Neutrophil (primary cell): ENCODE measurements around the gene DAZL.
A peak's percentile ranks its signal among the peaks of the same experiment; 100 is the strongest.

Experiments used
- H3K27ac ChIP-seq: fragments of 200-600 bp; sonication (generic); 2 replicates; pipeline ENCODE4 v1.5.1; 2016; ENCODE audit warnings: mild to moderate bottlenecking, moderate library complexity
- H3K27me3 ChIP-seq: fragments of 200-600 bp; sonication (generic); 2 replicates; pipeline ENCODE4 v1.6.0; 2016; ENCODE audit warnings: mild to moderate bottlenecking
- H3K36me3 ChIP-seq: fragments of 200-600 bp; sonication (generic); 2 replicates; pipeline ENCODE4 v1.5.1; 2017
- H3K4me1 ChIP-seq, 2 experiments: fragments of 200-600 bp in 1 of 2; sonication (generic) in 1 of 2; 1 replicate in 1 of 2; 2 replicates in 1 of 2; pipeline versions ENCODE4 v1.5.1 to v1.6.1; 2013 to 2016; ENCODE audit warnings: low read depth in 1 of 2, low read length in 1 of 2, mild to moderate bottlenecking in 1 of 2, moderate library complexity in 1 of 2; ENCODE audit not compliant: control insufficient read depth in 1 of 2, insufficient read depth in 1 of 2
- H3K4me3 ChIP-seq, 2 experiments: fragments of 200-600 bp in 1 of 2; sonication (generic) in 1 of 2; 1 replicate in 1 of 2; 2 replicates in 1 of 2; pipeline ENCODE4 v1.5.1; 2013 to 2016; ENCODE audit warnings: low read depth in 1 of 2, low read length in 1 of 2, mild to moderate bottlenecking in 1 of 2, moderate library complexity in 1 of 2
- H3K9me3 ChIP-seq: fragments of 200-600 bp; sonication (generic); 2 replicates; pipeline ENCODE4 v1.5.1; 2016
- TF ChIP-seq, protein P1 (sequence below): fragments of 200-600 bp; sonication (generic); IDR thresholded peaks from 2 replicates; pipeline ENCODE4 v1.5.1; 2016; ENCODE audit warnings: antibody characterized with exemption

DAZL gene

DNA sequence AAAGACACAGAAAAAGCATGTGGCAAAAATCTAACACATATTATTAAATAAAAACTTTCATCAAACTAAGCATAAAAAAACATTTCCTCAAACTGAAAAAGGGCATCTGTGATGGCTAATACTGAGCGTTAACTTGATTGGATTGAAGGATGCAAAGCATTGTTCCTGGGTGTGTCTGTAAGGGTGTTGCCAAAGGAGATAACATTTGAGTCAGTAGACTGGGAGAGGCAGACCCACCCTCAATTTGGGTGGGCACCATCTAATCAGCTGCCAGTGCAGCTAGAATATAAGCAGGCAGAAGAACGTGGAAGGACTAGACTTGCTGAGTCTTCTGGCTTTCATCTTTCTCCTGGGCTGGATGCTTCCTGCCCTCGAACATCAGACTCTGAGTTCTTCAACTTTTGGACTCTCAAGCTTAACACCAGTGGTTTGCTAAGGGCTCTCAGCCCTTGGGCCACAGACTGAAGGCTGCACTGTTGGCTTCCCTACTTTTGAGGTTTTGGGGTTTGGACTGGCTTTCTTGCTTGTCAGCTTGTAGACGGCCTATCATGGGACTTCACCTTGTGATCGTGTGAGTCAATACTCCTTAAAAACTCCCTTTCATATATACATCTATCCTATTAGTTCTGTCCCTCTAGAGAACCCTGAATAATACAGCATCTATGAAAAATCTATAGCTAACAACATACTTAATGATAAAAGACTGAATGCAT, 45.4 kb downstream of the DAZL start:
- Histone ChIP-seq H3K4me3 (no peak overlapping the region), H3K27ac (no peak overlapping the region)

DNA sequence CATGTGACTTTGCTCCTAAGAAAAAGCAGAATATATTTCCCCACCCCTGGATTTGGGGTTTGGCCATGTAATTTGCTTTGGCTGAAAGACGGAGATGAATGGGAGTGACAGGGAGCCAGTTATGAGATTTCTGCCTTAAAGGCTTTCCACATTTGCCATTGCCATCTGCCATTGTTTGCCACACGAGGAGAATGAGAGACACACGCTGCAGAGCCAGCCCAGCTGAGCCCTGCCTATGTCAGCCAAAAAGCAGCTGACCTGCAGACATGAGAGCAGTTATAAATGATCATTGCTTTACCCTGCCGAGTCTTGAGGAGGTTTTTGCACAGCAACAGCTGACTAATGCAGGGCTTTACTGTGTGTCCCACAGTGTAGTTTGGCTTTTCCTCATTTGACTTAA, 51.1 kb downstream of the DAZL start:
- Histone ChIP-seq H3K9me3 (no peaks in the 10 kb centered on the region), H3K27ac (no peak overlapping the region), H3K27me3 (no peaks in the 10 kb centered on the region), H3K36me3 (no peaks in the 10 kb centered on the region), H3K4me3 (no peak overlapping the region), H3K4me1 (no peaks in the 10 kb centered on the region)
- TF ChIP-seq, protein P1, sequence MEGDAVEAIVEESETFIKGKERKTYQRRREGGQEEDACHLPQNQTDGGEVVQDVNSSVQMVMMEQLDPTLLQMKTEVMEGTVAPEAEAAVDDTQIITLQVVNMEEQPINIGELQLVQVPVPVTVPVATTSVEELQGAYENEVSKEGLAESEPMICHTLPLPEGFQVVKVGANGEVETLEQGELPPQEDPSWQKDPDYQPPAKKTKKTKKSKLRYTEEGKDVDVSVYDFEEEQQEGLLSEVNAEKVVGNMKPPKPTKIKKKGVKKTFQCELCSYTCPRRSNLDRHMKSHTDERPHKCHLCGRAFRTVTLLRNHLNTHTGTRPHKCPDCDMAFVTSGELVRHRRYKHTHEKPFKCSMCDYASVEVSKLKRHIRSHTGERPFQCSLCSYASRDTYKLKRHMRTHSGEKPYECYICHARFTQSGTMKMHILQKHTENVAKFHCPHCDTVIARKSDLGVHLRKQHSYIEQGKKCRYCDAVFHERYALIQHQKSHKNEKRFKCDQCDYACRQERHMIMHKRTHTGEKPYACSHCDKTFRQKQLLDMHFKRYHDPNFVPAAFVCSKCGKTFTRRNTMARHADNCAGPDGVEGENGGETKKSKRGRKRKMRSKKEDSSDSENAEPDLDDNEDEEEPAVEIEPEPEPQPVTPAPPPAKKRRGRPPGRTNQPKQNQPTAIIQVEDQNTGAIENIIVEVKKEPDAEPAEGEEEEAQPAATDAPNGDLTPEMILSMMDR = no peak

More for the DNA sequence above, 45.4 kb downstream of the DAZL start:
- TF ChIP-seq, protein P1 = no peak
- Histone ChIP-seq H3K27me3 (no peaks in the 10 kb centered on the region), H3K9me3 (no peaks in the 10 kb centered on the region), H3K4me1 (no peaks in the 10 kb centered on the region), H3K36me3 (no peaks in the 10 kb centered on the region)

GRCh38 chr3:16552757-16553156, 52.5 kb downstream of the DAZL start:
- Histone ChIP-seq H3K9me3 (no peaks in the 10 kb centered on the region), H3K27me3 (no peaks in the 10 kb centered on the region), H3K4me1 (no peaks in the 10 kb centered on the region), H3K36me3 (no peaks in the 10 kb centered on the region), H3K27ac (no peak overlapping the region), H3K4me3 (no peak overlapping the region)
- TF ChIP-seq, protein P1 = no peak

DNA sequence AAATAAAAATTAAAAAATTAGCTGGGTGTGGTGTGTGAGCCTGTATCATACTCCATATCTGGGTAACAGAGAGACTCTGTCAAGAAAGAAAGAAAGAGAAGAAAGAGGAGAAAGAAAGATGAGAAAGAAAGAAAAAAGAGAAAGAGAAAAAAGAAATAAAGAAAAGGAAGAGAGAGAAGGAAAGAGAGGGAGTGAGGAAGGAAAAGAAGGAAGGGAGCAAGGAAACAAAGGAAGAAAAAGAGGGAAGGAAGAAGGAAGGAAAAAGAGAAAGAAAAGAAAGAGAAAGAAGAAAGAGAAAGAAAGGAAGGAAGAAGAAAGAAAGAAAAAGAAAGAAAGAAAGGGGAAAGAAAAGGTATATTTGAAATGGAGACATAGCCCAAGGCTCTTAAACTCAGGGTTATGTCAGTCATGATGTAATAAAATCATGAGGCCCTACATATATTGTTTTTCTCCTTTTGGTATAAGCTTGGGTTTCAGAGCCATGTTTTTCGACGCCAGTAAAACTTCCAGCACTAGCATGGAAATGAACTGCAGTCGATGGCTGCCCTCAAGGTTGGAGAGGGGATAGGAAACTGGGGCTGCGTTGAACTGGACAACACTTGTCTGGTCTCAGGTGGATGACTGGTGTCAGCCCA, 53.8 kb downstream of the DAZL start:
- no peaks in the 10 kb centered on the region for H3K36me3 ChIP-seq
- H3K9me3 ChIP-seq = no peaks in the 10 kb centered on the region
- TF ChIP-seq, protein P1 = no peak
- no peak overlapping the region for H3K27ac ChIP-seq
- H3K4me3 ChIP-seq = no peak overlapping the region
- H3K4me1 ChIP-seq = no peaks in the 10 kb centered on the region
- no peaks in the 10 kb centered on the region for H3K27me3 ChIP-seq

GRCh38 chr3:16550676-16551341, 54.4 kb downstream of the DAZL start:
- Histone ChIP-seq H3K4me3 (no peak overlapping the region), H3K27ac (no peak overlapping the region), H3K36me3 (no peaks in the 10 kb centered on the region), H3K9me3 (no peaks in the 10 kb centered on the region), H3K27me3 (no peaks in the 10 kb centered on the region), H3K4me1 (no peaks in the 10 kb centered on the region)
- TF ChIP-seq, protein P1 = peak; percentile 44
